ENCODE data around the gene PEDS1. TPM values are rescaled to one million over a fixed set of nuclear protein-coding genes. Genes with fewer than 3 reads are reported as not detected.

Gene PEDS1
- total and polyA plus RNA-seq, 2 of the 13 experiments (the other 11 are each of a cell fraction or from before 2014, with no cell fraction given), result 30.5 to 93.9 TPM

DNA sequence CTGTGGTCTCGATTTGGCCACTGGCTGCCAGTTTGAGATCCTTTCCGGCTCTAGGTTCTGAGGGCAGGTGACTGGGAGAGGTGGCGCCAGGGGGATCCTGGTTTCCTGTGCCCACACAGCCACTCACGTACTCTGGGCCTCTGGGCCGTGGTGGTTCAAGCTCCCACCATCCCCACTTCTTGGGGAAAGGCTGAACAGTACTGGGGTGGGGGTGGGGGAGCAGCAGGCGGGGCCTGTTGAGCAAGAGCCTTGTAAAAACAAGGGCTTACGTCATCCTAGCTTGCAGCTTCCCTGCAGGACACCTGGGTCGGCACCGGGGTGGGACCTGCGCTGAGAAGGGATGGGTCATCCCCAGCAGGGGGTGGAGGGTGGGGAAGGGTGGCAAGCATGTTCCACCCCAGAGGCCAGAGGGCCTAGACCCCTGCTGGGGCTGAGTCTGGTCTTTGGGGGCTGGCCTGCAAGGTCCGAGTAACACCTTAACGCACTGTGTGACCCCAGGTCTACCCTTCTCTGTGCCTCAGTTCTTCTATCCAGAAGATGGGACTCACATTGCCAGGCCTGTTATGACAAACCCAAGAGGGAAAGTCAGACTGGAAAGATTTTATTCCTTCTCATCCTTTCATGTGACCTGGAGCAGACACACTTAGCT is 34.0 kb upstream of the PEDS1 start:
- intact Hi-C loops (cut with micrococcal nuclease; ENCODE audit: unreplicated experiment) (no loop called here), in situ Hi-C loops (cut with HindIII; ENCODE audit: extremely low pct_ligation_motif_present, low pct_unique_long_range_greater_than_20kb) (loop anchor here (5.0 kb wide), 4 partner anchors 155 to 390 kb away; no protein-coding TSS in a partner anchor)
- CTCF ChIA-PET (ENCODE audit: low intra/inter-chr PET ratio, low total read pairs), result interaction anchor here (1.2 to 6.6 kb wide), 8 partner anchors 107 to 423 kb away, joined by 3 to 138 read pairs (median 4); no protein-coding TSS in a partner anchor
- Histone ChIP-seq H3K4me3 (replicated peaks in 1 of 3; ENCODE audit: insufficient read depth in 1 of 3, low read depth in 2 of 3, low read length in 3 of 3) (peak overlapping the region; percentile 2 to 61 (median 11); a peak in 5 of 6 replicates), H3K4me1 (ENCODE audit: insufficient read depth, low read length) (peaks cover 45% of the 10 kb centered on the region), H3K27ac (ENCODE audit: extremely low read length, insufficient read depth, low read length) (peak overlapping the region; percentile 57), H4K20me1 (ENCODE audit: insufficient read depth, low read length) (peaks cover 8% of the 10 kb centered on the region; the same call in 1 of the 2 replicates), H3K27me3 (ENCODE audit: control insufficient read depth in 1 of 2, insufficient read depth in 2 of 2, low read length in 2 of 2) (no peaks in the 10 kb centered on the region; a peak in 1 of 5 replicates), H2AFZ (ENCODE audit: low read length) (no peak overlapping the region), H3K9me3 (ENCODE audit: low read length) (no peaks in the 10 kb centered on the region), H3K9ac (ENCODE audit: insufficient read depth, low read depth, low read length) (peak overlapping the region; percentile 55), H3K36me3 (replicated peaks in 1 of 2; ENCODE audit: control insufficient read depth in 1 of 2, insufficient read depth in 2 of 2, low read length in 2 of 2) (no peaks in the 10 kb centered on the region), H3K79me2 (ENCODE audit: insufficient read depth, low read length) (peaks cover 11% of the 10 kb centered on the region), H3K4me2 (ENCODE audit: low read depth, low read length) (peak overlapping the region; percentile 75)
- peak; percentile 77 for DNase-seq (ENCODE audit: low spot score)
- POLR2A ChIA-PET, result interaction anchor here (0.6 to 6.3 kb wide), 25 partner anchors 16 to 388 kb away, joined by 3 to 98 read pairs (median 7); partner anchors contain the start of gene PEDS1
- peak; percentile 4 for FAIRE-seq
- WGBS (ENCODE audit: low lambda C conversion rate), result 10% methylated on average over 11 of the region's 12 CpGs
- BruUV-seq (replicated peaks), result no TSS peak
- no peak for ATAC-seq
- TF ChIP-seq ZBTB42 (CRISPR knock-in tag; IDR thresholded peaks at IDR 0.05), result no peak
- TF ChIP-seq SALL1 (CRISPR knock-in tag; IDR thresholded peaks at IDR 0.05), result peak; percentile 68
- no peak for TF ChIP-seq PLSCR1 (CRISPR knock-in tag; IDR thresholded peaks at IDR 0.05; ENCODE audit: borderline replicate concordance)
- peak; percentile 71 for TF ChIP-seq CREB1 (IDR thresholded peaks at IDR 0.05)
- no peak for TF ChIP-seq CREB1 (CRISPR knock-in tag; IDR thresholded peaks at IDR 0.05)
- no peak for TF ChIP-seq ZKSCAN5 (CRISPR knock-in tag; IDR thresholded peaks at IDR 0.05)
- TF ChIP-seq RARG (CRISPR knock-in tag; IDR thresholded peaks at IDR 0.05; ENCODE audit: low read depth), result no peak
- no peak for TF ChIP-seq ETV5 (CRISPR knock-in tag; IDR thresholded peaks at IDR 0.05; ENCODE audit: borderline replicate concordance)
- no peak for TF ChIP-seq PAX8 (CRISPR knock-in tag; IDR thresholded peaks at IDR 0.05; ENCODE audit: borderline replicate concordance)
- no peak for TF ChIP-seq RFX1 (IDR thresholded peaks at IDR 0.05)
- no peak for TF ChIP-seq RNF219 (CRISPR knock-in tag; IDR thresholded peaks at IDR 0.05)
- no peak for TF ChIP-seq FOSL1 (CRISPR knock-in tag; IDR thresholded peaks at IDR 0.05; ENCODE audit: borderline replicate concordance)
- no peak for TF ChIP-seq TRIM22 (IDR thresholded peaks at IDR 0.05)
- no peak; the same call in 1 of the 2 replicates for TF ChIP-seq ZNF34 (CRISPR knock-in tag; IDR thresholded peaks at IDR 0.05; ENCODE audit: borderline replicate concordance)
- TF ChIP-seq, protein P1, sequence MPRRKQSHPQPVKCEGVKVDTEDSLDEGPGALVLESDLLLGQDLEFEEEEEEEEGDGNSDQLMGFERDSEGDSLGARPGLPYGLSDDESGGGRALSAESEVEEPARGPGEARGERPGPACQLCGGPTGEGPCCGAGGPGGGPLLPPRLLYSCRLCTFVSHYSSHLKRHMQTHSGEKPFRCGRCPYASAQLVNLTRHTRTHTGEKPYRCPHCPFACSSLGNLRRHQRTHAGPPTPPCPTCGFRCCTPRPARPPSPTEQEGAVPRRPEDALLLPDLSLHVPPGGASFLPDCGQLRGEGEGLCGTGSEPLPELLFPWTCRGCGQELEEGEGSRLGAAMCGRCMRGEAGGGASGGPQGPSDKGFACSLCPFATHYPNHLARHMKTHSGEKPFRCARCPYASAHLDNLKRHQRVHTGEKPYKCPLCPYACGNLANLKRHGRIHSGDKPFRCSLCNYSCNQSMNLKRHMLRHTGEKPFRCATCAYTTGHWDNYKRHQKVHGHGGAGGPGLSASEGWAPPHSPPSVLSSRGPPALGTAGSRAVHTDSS (CRISPR knock-in tag; conservative IDR thresholded peaks at IDR 0.05), result no peak
- TF ChIP-seq E2F1 (CRISPR knock-in tag; IDR thresholded peaks at IDR 0.05), result no peak

All from HepG2 (cell line).